Caco-2 (cell line): ENCODE results near the gene CRAMP1. TPM values are rescaled to one million over a fixed set of nuclear protein-coding genes. Genes with fewer than 3 reads are reported as not detected.

Experiments
- BruUV-seq: library from RNA; stranded (reverse); fragments of 400-500 nt; replicated peaks from 2 replicates; lab custom pipeline; 2021; lab: Mats Ljungman, UMichigan
- CTCF ChIA-PET: fragments of 300-600 bp; sonication (Branson Sonifier 250); formaldehyde crosslinking; loops from one replicate; lab custom pipeline; 2022; ENCODE audit warnings: antibody characterized with exemption; lab: Charles Lee
- POLR2A ChIA-PET: fragments of 300-600 bp; sonication (Branson Sonifier 250); formaldehyde crosslinking; loops from one replicate; lab custom pipeline; 2022; ENCODE audit warnings: antibody characterized with exemption; lab: Charles Lee
- DNase-seq, 2 experiments: peaks; one replicate each; pipeline versions ENCODE4 v3.0.0 to v3.0.0-alpha.2; 2020 to 2022
- H3K27me3 ChIP-seq: replicated peaks from 2 replicates; pipeline ENCODE4 v1.6.0; 2011; ENCODE audit warnings: low read length; ENCODE audit not compliant: control insufficient read depth, insufficient read depth
- H3K36me3 ChIP-seq: 2 replicates; pipeline ENCODE4 v1.5.1; 2011; ENCODE audit warnings: low read length; ENCODE audit not compliant: control insufficient read depth, insufficient read depth
- H3K4me1 ChIP-seq: fragments of 250-450 bp; sonication (Bioruptor Pico); 2 replicates; pipeline ENCODE4 v1.5.1; 2020; ENCODE audit warnings: mild to moderate bottlenecking
- H3K4me3 ChIP-seq: 2 replicates; pipeline ENCODE4 v1.5.1; 2011; ENCODE audit warnings: low read depth, mild to moderate bottlenecking, control low read depth, low read length
- H3K9me3 ChIP-seq: fragments of 250-450 bp; sonication (Bioruptor Pico); 2 replicates; pipeline ENCODE4 v1.5.1; 2020; ENCODE audit warnings: mild to moderate bottlenecking, moderate library complexity
- H3K27ac Mint-ChIP-seq: one replicate; pipeline ENCODE4 v1.8.0; 2022; ENCODE audit warnings: mixed read lengths; ENCODE audit not compliant: unreplicated experiment
- H3K27me3 Mint-ChIP-seq: one replicate; pipeline ENCODE4 v1.8.0; 2022; ENCODE audit warnings: mixed read lengths; ENCODE audit not compliant: insufficient read depth, unreplicated experiment
- H3K36me3 Mint-ChIP-seq: one replicate; pipeline ENCODE4 v1.8.0; 2022; ENCODE audit warnings: mild to moderate bottlenecking, mixed read lengths; ENCODE audit not compliant: insufficient read depth, unreplicated experiment
- H3K4me1 Mint-ChIP-seq: one replicate; pipeline ENCODE4 v1.8.0; 2022; ENCODE audit warnings: low read depth, mixed read lengths; ENCODE audit not compliant: unreplicated experiment
- H3K4me3 Mint-ChIP-seq: one replicate; pipeline ENCODE4 v1.8.0; 2022; ENCODE audit warnings: mild to moderate bottlenecking, moderate library complexity, mixed read lengths; ENCODE audit not compliant: unreplicated experiment
- H3K9me3 Mint-ChIP-seq: one replicate; pipeline ENCODE4 v1.8.0; 2022; ENCODE audit warnings: mixed read lengths; ENCODE audit not compliant: unreplicated experiment
- intact Hi-C: fragments of 100-400 bp; cut with micrococcal nuclease; formaldehyde crosslinking; loops from one replicate; pipeline ENCODE4 v1.10.0; 2022; ENCODE audit not compliant: unreplicated experiment
- total RNA-seq: library from RNA; stranded (reverse); gene quantifications from 2 replicates; pipeline ENCODE4 v1.2.3, GENCODE V29; 2022
- TF ChIP-seq, protein P1 (sequence below), 2 experiments: fragments of 200-600 bp in 1 of 2; IDR thresholded peaks; 1 replicate in 1 of 2; 2 replicates in 1 of 2; pipeline versions ENCODE4 v1.5.1 to v1.8.0; 2011 to 2022; ENCODE audit warnings: antibody characterized with exemption in 1 of 2, control low read depth in 1 of 2, inconsistent platforms in 1 of 2, low read depth in 1 of 2, low read length in 1 of 2, mild to moderate bottlenecking in 1 of 2, moderate library complexity in 1 of 2; ENCODE audit not compliant: insufficient read depth in 1 of 2, severe bottlenecking in 1 of 2, unreplicated experiment in 1 of 2

CRAMP1 gene
- total RNA-seq, 1 experiment from 2014 or later: 24.7 TPM

DNA sequence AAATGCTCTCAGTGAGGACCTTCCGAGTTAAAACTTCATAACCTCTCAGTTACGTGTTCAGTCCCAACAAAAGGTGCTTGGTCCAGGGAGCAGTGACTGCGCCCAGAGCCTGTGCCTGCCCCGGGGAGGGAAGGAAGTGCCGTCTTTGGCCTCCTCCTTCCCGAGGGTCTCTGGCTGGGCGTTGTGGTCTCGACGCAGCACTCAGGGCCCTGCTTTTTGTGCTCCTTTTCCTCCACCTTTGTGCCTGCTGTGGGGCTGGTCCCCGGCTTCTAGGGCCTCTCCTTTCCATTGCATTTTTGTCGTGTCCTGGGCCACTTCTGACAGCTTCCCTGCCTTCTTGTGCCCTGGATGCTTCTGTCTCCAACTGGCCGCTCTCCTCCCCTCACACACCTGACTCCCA lies 29.1 kb downstream of the CRAMP1 start:
- H3K27ac Mint-ChIP-seq: no peak overlapping the region
- ChIA-PET CTCF (no interaction called here), POLR2A (no interaction called here)
- DNase-seq: no peak
- H3K27me3 Mint-ChIP-seq: no peaks in the 10 kb centered on the region
- Histone ChIP-seq H3K9me3 (no peaks in the 10 kb centered on the region), H3K27me3 (no peaks in the 10 kb centered on the region), H3K4me1 (peaks cover 13% of the 10 kb centered on the region; the same call in 1 of the 2 replicates), H3K36me3 (peaks cover 2% of the 10 kb centered on the region), H3K4me3 (no peak overlapping the region)
- intact Hi-C loops: no loop called here
- H3K4me1 Mint-ChIP-seq: peaks cover 23% of the 10 kb centered on the region
- BruUV-seq: no TSS peak
- H3K4me3 Mint-ChIP-seq: no peak overlapping the region
- H3K9me3 Mint-ChIP-seq: no peaks in the 10 kb centered on the region
- TF ChIP-seq, protein P1, sequence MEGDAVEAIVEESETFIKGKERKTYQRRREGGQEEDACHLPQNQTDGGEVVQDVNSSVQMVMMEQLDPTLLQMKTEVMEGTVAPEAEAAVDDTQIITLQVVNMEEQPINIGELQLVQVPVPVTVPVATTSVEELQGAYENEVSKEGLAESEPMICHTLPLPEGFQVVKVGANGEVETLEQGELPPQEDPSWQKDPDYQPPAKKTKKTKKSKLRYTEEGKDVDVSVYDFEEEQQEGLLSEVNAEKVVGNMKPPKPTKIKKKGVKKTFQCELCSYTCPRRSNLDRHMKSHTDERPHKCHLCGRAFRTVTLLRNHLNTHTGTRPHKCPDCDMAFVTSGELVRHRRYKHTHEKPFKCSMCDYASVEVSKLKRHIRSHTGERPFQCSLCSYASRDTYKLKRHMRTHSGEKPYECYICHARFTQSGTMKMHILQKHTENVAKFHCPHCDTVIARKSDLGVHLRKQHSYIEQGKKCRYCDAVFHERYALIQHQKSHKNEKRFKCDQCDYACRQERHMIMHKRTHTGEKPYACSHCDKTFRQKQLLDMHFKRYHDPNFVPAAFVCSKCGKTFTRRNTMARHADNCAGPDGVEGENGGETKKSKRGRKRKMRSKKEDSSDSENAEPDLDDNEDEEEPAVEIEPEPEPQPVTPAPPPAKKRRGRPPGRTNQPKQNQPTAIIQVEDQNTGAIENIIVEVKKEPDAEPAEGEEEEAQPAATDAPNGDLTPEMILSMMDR (IDR thresholded peaks at IDR 0.05; ENCODE audit: insufficient read depth in 1 of 2, low read depth in 1 of 2, low read length in 1 of 2, severe bottlenecking in 1 of 2, unreplicated experiment in 1 of 2): no peak
- H3K36me3 Mint-ChIP-seq: peaks cover 49% of the 10 kb centered on the region

DNA sequence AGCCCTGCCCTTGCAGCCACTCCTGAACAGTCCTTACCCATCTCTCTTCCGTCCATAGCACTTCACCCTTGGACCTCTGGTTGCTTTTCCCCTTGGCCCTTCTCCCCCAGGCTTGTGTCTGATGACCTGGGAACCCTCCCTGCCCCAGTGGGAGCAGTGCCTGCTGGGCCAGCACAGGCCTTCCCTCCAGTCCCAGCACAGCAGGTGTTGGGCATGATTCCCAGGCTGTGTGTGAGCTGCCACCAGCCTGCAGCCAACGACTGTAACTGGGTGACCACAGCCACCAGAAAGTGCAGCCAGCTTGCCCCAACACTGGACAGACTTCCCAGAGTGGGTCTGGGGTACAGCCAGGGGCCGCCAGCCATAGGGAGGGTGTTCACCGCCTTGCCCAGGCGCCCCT lies 30.0 kb downstream of the CRAMP1 start:
- Mint-ChIP-seq H3K9me3 (no peaks in the 10 kb centered on the region), H3K36me3 (peaks cover 49% of the 10 kb centered on the region), H3K4me1 (peaks cover 24% of the 10 kb centered on the region), H3K4me3 (no peak overlapping the region), H3K27ac (no peak overlapping the region), H3K27me3 (no peaks in the 10 kb centered on the region)
- H3K27me3 ChIP-seq: no peaks in the 10 kb centered on the region
- TF ChIP-seq, protein P1 (IDR thresholded peaks at IDR 0.05; ENCODE audit: insufficient read depth in 1 of 2, low read depth in 1 of 2, low read length in 1 of 2, severe bottlenecking in 1 of 2, unreplicated experiment in 1 of 2): no peak
- peaks cover 2% of the 10 kb centered on the region for H3K36me3 ChIP-seq
- no peak for DNase-seq
- H3K4me3 ChIP-seq: no peak overlapping the region
- H3K4me1 ChIP-seq: peaks cover 13% of the 10 kb centered on the region; the same call in 1 of the 2 replicates
- BruUV-seq: no TSS peak
- CTCF ChIA-PET: no interaction called here
- no peaks in the 10 kb centered on the region for H3K9me3 ChIP-seq
- POLR2A ChIA-PET: no interaction called here
- intact Hi-C loops: no loop called here

DNA sequence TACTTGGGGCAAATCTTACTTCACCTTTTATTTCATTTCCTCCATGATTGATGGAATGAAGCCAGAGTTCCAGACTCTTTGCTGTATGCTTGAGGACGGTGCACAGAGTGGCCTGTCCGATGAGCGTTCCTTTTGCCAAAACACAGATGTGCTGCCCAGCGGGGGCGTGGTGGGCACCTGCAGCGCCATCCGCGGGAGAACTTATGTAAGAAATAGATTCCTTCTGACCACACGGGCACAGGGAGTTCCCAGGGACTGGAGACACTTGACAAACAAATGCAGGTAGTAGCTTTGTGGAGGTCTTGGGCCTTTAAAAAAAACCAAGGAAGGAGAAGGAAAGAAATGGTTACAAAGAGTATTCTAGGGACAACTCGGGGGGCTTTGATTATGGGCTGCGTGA lies 30.6 kb downstream of the CRAMP1 start:
- ChIA-PET POLR2A (no interaction called here), CTCF (no interaction called here)
- no peak for DNase-seq
- Mint-ChIP-seq H3K27ac (no peak overlapping the region), H3K4me3 (no peak overlapping the region), H3K36me3 (peaks cover 51% of the 10 kb centered on the region), H3K27me3 (no peaks in the 10 kb centered on the region), H3K9me3 (no peaks in the 10 kb centered on the region), H3K4me1 (peaks cover 24% of the 10 kb centered on the region)
- H3K36me3 ChIP-seq: peaks cover 2% of the 10 kb centered on the region
- intact Hi-C loops: no loop called here
- TF ChIP-seq, protein P1 (IDR thresholded peaks at IDR 0.05; ENCODE audit: insufficient read depth in 1 of 2, low read depth in 1 of 2, low read length in 1 of 2, severe bottlenecking in 1 of 2, unreplicated experiment in 1 of 2): no peak
- H3K4me1 ChIP-seq: peaks cover 13% of the 10 kb centered on the region; the same call in 1 of the 2 replicates
- BruUV-seq: no TSS peak
- no peaks in the 10 kb centered on the region for H3K9me3 ChIP-seq
- no peaks in the 10 kb centered on the region for H3K27me3 ChIP-seq
- no peak overlapping the region for H3K4me3 ChIP-seq
